ENCODE data around the gene CSNK2A3. TPM values are rescaled to one million over a fixed set of nuclear protein-coding genes. Genes with fewer than 3 reads are reported as not detected.

The CSNK2A3 gene
- total RNA-seq, 1 donor from 2014 or later = 1.6 TPM

- no peak for DNase-seq (ENCODE audit: low spot score)
- intact Hi-C loops (cut with DNase I) = no loop called here
These were observed 44.8 kb downstream of the CSNK2A3 start for GRCh38 chr11:11308249-11308648.

- intact Hi-C loops (cut with DNase I) = no loop called here
- DNase-seq (ENCODE audit: low spot score) = no peak
These were observed 46.2 kb downstream of the CSNK2A3 start for GRCh38 chr11:11306855-11307254.

- intact Hi-C loops (cut with DNase I) = no loop called here
- DNase-seq (ENCODE audit: low spot score) = no peak
These were observed 48.5 kb downstream of the CSNK2A3 start for GRCh38 chr11:11304550-11304949.

GRCh38 chr11:11302565-11302964 lies 50.5 kb downstream of the CSNK2A3 start:
- no peak for DNase-seq (ENCODE audit: low spot score)
- intact Hi-C loops (cut with DNase I) = no loop called here

Measured in cardiac septum (tissue), 1 donor.